Kidney tubule cell (primary cell): Measurements from ENCODE around the gene PALM.
"Not testable (repeated sequence)": the region's sequence is repeated elsewhere in the genome, so short reads cannot be mapped to it uniquely, and the experiment has no call there.

Source experiments
- DNase-seq: peaks from one replicate; pipeline ENCODE4 v3.0.0-alpha.2; 2018; ENCODE audit warnings: low spot score

The PALM gene

DNA sequence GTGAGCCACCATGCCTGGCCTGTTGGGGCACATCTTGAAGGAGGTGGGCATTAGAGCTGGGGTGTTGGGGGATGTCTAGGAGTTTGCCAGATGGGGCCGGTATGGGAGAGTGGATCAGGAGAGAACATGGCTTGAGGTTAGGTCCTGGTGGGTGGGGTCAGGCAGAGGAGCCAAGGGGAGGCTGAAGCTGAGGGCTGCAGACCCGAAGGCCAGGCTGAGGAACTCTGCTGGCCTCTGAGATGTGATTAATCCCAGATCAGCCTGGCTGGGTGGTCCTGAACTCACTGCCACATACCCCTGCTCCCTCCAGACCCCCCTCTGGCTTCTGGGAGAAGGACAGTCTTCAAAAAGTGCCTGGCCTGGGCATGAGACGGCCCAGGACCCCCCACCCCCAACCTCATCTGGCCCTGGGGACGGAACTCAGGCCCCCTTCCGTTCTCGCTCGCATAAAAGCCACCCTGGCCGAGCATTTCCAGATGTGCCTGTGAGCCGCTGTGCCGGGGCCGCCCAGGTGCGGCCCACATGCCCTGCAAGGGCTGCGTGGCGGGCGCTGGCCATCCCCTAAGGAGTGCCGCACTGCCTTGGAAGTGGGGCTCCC is 29.8 kb upstream of the PALM start:
- DNase-seq: no peak

DNA sequence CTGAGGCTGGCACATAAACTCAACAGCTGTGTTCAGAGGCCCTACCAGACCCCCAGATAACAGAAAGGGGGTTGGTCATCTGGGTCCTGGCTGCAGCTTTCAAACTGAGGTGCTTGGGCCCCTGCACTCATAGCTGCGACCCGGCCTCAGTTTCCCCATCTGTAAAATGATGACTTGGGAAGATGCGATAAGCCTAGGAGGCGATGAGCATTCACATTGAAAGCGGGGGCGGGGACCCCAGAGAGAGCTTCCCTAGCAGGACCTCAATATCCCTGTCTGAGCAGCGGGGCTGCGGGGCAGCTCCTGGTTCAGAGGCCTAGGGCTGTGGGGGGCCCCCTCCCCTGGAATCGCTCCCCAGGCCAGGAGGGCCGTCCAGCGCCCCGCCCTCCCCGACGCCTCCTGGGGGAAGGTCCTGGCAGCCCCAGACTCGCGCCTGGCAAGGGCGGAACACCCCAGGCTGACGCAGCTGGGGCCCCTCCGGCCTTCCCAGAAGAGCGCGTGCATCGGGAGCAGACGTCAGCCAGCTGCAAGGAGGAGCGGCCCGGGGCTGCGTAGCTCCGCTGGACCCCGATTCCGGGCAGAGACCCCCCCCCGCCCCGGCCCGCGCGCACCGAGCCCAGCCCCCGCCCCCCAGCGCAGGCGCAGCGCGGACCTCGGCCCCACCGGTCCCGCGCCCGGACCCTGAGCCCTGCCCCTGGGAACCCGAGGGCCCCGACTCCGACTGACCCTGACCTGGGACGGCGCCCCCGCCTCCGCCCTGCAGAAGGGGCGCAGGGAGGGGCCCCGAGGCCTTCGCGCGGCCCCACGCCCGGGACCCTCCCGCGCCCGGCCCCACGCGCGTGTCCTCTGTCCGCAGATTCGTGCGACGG is 29.1 kb upstream of the PALM start:
- peak; percentile 65 for DNase-seq

DNA sequence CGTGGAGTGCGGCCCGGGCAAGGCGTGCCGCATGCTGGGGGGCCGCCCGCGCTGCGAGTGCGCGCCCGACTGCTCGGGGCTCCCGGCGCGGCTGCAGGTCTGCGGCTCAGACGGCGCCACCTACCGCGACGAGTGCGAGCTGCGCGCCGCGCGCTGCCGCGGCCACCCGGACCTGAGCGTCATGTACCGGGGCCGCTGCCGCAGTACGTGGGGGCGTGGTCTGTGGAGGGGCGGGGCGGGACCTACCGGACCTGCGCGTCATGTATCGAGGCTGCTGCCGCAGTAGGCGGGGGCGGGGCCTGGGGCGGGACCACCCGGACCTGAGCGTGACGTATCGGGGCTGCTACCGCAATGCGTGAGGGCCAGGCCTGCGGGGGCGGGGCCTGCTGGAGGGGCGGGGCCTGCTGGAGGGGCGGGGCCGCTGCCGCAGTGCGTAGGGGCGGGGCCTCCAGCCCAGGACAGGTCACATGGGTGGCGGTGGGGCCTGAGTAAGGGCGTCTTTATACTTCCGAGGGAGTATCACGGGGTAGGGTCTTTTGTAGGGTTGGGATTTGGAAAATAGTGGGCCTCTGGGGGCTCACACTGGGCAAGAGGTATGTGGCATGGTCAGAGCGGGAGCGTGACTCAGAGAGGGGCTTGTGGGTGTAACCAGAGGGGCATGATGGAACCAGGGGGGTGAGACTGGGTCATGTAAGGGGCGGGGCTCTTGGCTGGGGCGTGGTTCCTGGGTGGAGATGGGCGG is 28.3 kb upstream of the PALM start:
- peak; percentile 99 for DNase-seq

DNA sequence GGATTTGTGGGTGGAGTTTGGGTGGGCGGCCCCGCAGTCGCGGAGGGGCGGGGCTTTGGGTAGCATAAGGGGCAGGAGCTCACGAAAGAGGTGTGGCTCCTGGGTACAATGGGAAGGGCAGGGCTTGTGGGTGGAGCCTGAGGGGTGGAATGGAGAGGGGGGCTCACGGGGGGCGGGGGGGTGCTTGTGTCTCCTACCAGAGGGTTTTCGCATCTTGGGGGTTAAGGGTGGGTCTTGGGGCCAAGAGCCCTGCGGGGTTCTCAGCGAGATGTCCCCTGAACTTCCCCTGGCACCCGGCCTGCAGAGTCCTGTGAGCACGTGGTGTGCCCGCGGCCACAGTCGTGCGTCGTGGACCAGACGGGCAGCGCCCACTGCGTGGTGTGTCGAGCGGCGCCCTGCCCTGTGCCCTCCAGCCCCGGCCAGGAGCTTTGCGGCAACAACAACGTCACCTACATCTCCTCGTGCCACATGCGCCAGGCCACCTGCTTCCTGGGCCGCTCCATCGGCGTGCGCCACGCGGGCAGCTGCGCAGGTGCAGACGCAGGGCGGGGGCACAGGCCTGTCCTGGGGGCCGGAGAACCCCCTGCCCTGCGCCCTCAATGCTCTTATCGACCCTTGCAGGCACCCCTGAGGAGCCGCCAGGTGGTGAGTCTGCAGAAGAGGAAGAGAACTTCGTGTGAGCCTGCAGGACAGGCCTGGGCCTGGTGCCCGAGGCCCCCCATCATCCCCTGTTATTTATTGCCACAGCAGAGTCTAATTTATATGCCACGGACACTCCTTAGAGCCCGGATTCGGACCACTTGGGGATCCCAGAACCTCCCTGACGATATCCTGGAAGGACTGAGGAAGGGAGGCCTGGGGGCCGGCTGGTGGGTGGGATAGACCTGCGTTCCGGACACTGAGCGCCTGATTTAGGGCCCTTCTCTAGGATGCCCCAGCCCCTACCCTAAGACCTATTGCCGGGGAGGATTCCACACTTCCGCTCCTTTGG is 27.4 kb upstream of the PALM start:
- DNase-seq: no peak

DNA sequence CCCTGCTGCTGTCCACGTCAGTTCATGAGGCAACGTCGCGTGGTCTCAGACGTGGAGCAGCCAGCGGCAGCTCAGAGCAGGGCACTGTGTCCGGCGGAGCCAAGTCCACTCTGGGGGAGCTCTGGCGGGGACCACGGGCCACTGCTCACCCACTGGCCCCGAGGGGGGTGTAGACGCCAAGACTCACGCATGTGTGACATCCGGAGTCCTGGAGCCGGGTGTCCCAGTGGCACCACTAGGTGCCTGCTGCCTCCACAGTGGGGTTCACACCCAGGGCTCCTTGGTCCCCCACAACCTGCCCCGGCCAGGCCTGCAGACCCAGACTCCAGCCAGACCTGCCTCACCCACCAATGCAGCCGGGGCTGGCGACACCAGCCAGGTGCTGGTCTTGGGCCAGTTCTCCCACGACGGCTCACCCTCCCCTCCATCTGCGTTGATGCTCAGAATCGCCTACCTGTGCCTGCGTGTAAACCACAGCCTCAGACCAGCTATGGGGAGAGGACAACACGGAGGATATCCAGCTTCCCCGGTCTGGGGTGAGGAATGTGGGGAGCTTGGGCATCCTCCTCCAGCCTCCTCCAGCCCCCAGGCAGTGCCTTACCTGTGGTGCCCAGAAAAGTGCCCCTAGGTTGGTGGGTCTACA is 25.9 kb upstream of the PALM start:
- no peak for DNase-seq

DNA sequence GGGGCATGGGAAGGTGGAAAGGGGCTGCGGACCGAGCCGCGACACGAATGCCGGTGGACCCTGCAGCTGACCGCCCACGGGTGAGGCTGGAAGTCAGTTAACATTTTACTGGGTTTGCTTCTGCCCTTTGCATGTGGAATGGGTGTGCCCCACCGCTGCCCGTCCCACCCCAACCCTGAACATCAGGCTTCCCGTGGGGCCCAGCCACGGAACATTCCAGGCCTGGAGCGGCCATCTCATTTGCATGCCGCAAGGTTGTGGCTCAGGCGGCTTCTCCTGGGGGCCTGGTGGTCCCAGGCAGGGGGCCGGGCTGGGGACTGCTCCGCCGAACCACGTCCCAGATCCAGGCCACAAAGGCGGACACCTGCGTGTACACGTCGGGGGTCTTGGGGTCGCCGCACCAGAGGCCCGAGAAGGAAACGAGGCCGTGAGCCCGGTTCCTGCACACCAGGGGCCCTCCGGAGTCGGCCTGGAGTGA is 23.2 kb upstream of the PALM start:
- DNase-seq: no peak

DNA sequence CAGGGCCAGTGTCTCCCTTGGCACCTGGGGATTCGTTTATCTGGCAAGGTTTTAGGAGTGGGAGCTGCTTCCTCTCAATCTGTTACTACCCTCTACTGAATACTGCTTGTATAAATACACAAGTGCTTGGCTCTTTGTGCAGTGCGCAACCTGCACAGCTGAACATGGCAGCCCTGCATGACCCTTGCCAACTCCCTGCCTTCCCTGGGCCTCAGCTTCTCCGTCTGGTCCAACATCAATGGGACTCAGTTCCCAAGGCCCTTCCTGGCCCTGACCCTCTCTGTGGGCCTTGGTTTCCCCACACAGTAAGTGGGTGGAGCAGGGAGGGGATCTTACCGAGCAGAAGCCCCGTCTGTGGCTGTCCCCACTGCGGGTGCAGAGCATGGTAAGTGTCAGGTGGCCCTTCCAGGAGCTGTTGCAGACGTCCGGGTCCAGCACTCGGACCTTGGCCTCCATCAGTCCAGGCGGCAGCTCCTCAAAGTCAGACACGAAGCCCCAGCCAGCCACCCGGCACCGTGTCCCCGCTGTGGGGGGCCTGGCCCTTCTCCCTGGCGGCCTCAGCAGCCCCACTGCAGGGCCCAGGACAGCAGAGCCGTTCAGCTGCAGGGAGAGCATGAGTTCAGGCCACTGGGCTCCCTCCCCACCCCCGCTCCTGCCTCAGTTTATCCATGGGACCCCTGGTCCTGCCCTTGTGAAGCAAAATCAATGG is 22.0 kb upstream of the PALM start:
- no peak for DNase-seq

DNA sequence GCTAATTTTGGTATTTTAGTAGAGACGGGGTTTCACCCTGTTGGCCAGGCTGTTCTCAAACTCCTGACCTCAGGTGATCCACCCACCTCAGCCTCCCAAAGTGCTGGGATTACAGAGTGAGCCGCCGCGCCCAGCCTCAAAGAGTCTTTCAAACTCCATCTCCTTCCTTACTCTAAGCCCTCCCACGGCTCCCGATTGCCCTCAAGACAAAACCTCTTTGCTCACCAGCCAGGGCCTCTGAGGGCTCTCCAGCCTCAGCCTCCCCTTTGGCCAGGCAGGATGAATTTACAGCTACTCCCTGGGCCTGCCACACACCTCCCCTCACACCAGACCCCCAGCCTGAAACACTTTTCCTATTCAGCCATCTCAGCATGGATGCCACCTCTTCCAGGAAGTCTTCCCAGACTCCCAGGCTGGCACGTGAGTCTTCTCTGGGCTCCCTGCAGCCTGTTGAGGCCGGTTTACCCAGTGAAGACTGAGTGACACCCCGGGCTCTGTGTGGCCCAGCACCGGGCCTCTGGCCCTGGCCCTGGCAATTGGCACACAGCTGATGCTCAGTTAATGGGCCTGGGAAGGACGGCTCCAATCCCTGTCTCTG is 21.1 kb upstream of the PALM start:
- no peak for DNase-seq

DNA sequence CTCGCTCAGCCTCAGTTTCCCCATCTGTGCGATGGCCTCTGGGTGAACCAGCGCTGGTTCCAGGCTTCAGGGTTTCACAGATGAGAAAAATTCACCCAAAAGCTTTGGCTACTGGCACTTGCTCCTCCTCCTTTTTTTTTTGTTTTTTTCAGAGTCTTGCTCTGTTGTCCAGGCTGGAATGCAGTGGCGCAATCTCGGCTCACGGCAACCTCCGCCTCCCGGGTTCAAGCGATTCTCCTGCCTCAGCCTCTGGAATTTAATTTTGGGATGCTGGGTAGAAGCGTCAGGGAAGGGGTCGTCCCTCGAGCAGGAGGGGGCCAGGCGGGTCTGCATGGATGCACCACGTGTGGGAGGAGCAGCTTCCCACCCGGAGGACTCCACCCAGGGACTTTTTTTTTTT is 20.5 kb upstream of the PALM start:
- DNase-seq: no peak

DNA sequence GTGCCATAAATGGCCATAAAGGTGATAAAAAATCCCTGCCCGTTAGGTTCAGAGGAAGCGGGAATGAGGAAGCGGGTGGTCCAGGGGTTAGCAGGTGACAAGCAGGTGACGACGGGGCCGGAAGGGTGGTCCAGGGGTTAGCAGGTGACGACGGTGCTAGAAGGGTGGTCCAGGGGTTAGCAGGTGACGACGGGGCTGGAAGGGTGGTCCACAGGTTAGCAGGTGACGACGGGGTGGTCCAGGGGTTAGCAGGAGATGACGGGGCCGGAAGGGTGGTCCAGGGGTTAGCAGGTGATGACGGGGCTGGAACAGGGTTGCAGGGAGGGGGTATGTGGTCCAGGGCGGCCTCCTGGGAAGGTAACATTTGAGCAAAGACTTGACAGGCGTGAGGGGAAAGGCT is 19.7 kb upstream of the PALM start:
- no peak for DNase-seq

DNA sequence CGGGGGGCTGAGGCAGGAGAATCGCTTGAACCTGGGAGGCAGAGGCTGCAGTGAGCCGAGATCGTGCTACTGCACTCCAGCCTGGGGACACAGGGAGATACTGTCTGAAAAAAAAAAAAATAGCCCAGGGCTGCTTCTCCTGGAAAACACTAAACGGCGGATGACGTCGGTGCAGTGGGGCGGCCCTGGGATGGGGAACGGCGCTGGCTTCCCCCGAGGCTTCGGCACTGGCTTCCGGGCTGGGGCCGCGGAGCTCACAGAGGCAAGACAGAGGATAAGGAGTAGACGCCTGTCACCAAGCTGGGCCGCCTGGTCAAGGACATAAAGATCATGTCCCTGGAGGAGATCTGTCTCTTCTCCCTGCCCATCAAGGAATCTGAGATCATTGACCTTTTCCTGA is 18.5 kb upstream of the PALM start:
- DNase-seq: no peak

DNA sequence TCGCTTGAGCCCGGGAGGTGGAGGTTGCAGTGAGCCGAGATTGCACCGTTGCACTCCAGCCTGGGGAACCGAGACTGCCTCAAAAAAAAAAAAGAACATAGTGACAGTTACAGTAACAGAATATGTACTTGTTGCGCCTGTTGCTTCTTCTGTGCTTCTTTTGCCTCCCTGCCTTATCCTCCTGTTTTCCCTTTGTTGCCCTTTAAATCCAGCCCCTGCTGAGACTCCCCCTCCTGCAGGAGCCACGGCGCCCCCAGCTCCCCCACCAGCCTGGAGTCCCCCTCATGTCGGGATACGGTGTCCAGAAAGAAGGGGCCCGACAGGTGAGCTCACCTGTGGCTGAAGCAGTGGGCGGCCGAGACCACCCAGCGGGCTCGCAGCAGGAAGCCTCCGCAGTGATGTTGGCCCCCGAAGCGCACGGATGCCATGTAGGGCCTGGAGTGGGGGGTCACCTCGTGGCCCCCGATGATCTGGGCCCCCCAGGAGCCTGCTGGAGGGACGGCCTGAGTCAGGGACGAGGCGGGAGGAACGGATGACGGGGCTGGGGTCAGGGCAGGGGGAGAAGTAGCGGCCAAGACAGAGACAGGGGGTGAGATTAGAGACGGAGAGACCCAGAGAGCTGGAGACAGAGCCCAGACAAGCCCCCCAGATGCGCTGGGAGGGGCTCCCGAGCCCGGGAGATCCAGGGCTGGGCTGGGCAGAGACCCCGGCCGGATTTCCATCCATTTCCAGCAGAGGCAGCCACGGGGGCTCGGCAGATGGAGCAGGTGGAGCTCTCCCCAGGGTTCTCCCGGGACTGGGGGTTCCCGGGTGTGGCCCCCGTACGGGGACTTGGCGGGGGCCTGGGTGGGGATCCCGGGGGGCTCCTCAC is 14.0 kb upstream of the PALM start:
- DNase-seq: no peak

DNA sequence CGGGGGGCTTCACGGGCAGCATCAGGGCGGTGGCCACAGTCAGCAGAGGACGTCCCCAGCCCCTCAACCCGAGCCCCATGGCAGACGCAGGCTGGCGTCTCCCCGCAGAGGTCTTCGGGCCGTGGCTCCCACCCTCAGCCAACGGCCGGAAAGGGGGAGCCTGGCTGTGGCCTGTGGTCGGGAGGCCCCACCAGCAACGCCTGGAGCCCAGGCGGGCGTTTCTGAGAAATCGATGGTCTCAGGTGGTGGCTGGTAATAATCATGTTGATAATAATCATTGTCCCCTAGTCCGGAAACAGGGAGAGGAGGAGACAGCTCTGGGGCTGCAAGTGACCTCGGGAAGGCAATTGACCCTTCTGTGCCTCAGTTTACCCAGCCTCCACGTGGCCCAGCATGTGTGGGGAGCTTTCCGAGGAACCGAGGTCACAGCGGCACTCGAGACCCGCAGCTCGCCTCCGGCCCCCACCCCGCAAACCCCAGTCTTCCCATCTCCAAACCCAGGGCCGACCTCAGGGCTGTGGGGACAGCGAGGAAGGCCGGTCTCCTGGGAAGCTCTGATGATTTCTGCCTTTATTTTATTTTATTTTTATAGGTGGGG is 13.3 kb upstream of the PALM start, which contains the start of gene PRSS57:
PRSS57 (minus strand) TSS at position 101 of the 598 bp plus-strand sequence; CDS start at position 79, 22 bp downstream.
- DNase-seq: no peak

DNA sequence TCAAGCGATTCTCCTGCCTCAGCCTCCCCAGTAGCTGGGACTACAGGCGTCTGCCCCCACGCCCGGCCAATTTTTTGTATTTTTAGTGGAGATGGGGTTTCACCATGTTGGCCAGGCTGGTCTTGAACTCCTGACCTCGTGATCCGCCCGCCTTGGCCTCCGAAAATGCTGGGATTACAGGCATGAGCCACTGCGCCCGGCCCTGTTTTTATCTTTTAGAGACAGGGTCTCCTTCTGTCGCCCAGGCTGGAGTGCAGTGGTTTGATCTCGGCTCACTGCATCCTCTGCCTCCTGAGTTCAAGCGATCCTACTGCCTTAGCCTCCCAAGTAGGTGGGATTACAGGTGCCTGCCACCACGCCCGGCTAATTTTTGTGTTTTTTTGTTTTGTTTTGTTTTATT is 10.2 kb upstream of the PALM start:
- not testable (repeated sequence) for DNase-seq

DNA sequence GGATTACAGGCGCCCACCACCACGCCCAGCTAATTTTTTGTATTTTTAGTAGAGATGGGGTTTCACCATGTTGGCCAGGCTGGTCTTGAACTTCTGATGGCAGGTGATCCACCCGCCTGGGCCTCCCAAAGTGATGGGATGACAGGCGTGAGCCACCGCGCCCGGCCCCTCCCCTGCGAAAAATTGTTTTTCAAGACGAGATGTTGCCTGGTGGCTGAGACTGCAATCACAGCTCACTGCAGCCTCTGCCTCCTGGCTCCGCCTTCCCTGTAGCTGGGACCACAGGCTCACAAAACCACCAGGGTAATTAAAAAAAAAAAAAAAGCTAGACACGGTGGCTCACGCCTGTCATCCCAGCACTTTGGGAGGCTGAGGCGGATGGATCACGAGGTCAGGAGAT is 8.8 kb upstream of the PALM start:
- DNase-seq: not testable (repeated sequence)

DNA sequence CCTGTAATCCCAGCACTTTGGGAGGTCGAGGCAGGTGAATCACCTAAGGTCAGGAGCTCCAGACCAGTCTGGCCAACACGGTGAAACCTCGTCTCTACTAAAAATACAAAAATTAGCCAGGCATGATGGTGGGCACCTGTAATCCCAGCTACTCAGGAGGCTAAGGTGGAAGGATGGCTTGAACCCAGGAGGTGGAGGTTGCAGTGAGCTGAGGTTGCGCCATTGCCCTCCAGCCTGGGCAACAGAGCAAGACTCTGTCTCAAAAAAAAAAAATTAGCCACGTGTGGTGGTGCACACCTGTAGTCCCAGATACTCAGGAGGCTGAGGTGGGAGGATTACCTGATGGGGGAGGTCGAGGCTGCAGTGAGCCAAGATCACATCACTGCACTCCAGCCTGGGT is 5.9 kb upstream of the PALM start:
- DNase-seq: not testable (repeated sequence)

DNA sequence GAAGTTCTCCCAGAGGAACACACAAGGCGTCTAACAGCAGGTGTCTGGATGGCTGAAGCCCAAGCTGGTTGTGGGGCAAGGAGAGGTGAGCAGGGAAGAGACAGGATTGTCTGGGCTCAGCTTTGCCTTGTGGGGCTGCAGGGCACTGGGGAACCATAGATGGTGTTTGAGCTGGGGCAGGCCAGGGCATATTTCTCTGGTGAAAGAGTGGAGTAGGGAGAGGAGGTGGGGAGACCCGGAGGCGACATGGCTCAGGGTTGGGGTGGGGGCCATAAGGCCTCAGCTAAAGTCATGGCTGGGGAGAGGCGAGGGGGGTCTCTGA is 5.4 kb upstream of the PALM start:
- no peak for DNase-seq

DNA sequence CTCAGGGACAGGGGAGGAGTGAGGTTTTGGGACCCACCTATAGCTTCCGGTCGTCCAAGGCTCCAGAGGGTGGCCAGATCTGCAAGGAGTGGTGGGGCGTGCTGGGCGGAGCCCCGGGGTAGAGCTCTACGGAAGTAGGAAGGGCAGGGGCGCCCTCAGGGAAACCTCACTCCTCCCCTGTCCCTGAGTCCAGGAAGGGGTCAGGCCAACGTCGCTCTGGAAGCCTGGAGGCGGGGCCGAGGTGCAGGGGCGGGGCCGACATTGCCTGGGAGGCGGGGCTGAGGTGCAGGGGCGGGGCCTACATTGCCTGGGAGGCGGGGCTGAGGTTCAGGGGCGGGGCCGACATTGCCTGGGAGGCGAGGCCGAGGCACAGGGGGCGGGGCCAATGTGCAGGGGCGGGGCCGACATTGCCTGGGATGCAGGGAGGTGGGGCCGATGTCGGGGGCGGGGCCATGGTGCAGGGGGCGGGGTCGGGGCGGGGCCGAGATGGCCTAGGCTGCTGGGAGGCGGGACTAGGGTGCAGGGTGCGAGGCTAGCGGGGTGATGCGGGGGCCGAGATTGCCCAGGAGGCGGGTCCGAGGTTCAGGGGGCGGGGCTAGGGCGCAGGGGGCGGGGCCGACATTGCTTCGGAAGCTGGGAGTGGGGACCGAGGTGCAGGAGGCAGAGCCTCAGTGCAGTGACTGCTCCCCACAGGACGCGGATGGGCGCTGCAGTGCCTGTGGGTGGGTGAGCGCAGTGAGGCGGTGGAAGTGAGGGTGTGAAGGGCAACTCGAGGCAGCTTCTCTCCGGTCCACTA is 4.9 kb upstream of the PALM start:
- peak; percentile 37 for DNase-seq
